Large intestine (tissue), 3 donors: ENCODE measurements around the gene SLC25A21. TPM values are rescaled to one million over a fixed set of nuclear protein-coding genes. Genes with fewer than 3 reads are reported as not detected.
"Not testable (repeated sequence)": the region's sequence is repeated elsewhere in the genome, so short reads cannot be mapped to it uniquely, and the experiment has no call there.

Experiments used
- DNase-seq, 2 donors: peaks; one replicate each; pipeline versions ENCODE4 v3.0.0 to v3.0.0-alpha.2; 2013
- H3K27ac ChIP-seq: one replicate; pipeline ENCODE4 v1.5.1; 2013; ENCODE audit warnings: low read length
- H3K27me3 ChIP-seq: 2 replicates; pipeline ENCODE4 v1.6.1; 2013; ENCODE audit warnings: low read length; ENCODE audit not compliant: control insufficient read depth, insufficient read depth
- H3K36me3 ChIP-seq: 2 replicates; pipeline ENCODE4 v1.6.1; 2013; ENCODE audit warnings: low read length; ENCODE audit not compliant: control insufficient read depth, insufficient read depth
- H3K4me1 ChIP-seq: one replicate; pipeline ENCODE4 v1.6.1; 2013; ENCODE audit warnings: low read length; ENCODE audit not compliant: control insufficient read depth, insufficient read depth
- H3K4me3 ChIP-seq: one replicate; pipeline ENCODE4 v1.5.1; 2013; ENCODE audit warnings: low read length
- H3K9me3 ChIP-seq: one replicate; pipeline ENCODE4 v1.6.1; 2013; ENCODE audit warnings: mild to moderate bottlenecking, low read depth, low read length, moderate library complexity; ENCODE audit not compliant: control insufficient read depth
- WGBS: methylation state at CpG from one replicate; pipeline ENCODE4 v1.1.5; 2013; ENCODE audit warnings: low lambda C conversion rate; ENCODE audit not compliant: insufficient coverage; 5-methylcytosine and 5-hydroxymethylcytosine counted together
- polyA plus RNA-seq: library from polyadenylated mRNA; unstranded; fragments of 120-200 nt; gene quantifications from one replicate; pipeline ENCODE4 v1.2.1, GENCODE V29; 2013

The SLC25A21 gene
- polyA plus RNA-seq, 1 donor: 0.58 TPM

DNA sequence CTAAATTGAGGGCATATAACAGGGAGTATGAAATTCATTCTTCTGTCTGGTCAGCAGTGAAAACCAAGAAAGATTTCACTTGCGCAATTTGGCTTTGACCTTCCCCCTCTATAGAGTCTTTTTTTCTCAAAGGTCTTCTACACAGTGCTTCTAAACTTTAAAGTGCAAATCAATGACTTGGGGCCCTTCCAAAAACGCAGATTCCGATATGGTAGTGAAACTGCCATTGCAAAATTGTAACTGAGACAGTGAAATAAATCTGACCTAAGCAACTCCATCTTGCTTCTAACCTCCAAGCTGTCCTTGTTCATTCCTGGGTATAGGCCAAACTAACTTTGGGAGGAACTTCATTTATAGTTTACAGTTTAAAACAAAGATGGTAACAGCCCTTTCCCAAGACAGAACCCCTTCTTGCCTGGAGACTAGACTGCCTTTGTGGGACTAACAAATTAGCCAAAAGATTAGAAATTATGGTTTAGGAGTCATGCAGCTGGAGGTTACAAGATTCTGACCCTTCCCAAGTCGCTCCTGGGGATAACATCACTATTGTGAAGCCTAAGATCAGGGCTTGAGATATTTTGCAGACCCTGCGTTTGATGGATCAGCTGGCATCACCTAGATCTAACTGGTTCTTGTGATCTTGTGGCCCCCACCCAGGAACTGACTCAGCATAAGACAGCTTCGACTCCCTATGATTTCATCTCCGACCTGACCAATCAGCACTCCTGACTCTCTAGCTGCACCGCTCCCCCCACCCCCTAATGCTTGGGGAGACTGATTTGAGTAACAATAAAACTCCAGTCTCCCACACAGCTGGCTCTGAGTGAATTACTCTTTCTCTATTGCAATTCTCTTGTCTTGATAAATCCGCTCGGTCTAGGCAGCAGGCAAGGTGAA lies 5.0 kb downstream of the SLC25A21 start:
- Histone ChIP-seq H3K36me3 (no peaks in the 10 kb centered on the region), H3K27me3 (no peaks in the 10 kb centered on the region), H3K4me3 (no peak overlapping the region), H3K4me1 (no peaks in the 10 kb centered on the region), H3K9me3 (no peaks in the 10 kb centered on the region), H3K27ac (no peak overlapping the region)
- no peak for DNase-seq
- WGBS: no CpG with 5 or more reads among the region's 10 CpGs

- Histone ChIP-seq H3K4me3 (no peak overlapping the region), H3K4me1 (no peaks in the 10 kb centered on the region), H3K27me3 (no peaks in the 10 kb centered on the region), H3K9me3 (no peaks in the 10 kb centered on the region), H3K36me3 (no peaks in the 10 kb centered on the region), H3K27ac (no peak overlapping the region)
- WGBS: 100% methylated on average over 3 of the region's 3 CpGs
- DNase-seq: no peak
Measured at GRCh38 chr14:37165794-37166193, 6.6 kb downstream of the SLC25A21 start.

DNA sequence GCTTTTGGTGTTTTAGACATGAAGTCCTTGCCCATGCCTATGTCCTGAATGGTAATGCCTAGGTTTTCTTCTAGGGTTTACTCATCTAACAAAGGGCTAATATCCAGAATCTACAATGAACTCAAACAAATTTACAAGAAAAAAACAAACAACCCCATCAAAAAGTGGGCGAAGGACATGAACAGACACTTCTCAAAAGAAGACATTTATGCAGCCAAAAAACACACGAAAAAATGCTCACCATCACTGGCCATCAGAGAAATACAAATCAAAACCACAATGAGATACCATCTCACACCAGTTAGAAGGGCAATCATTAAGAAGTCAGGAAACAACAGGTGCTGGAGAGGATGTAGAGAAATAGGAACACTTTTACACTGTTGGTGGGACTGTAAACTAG lies 10.1 kb downstream of the SLC25A21 start:
- whole genome bisulfite sequencing: no CpG with 5 or more reads among the region's 2 CpGs
- not testable (repeated sequence) for H3K36me3 ChIP-seq, H3K9me3 ChIP-seq, H3K4me1 ChIP-seq, DNase-seq, H3K27me3 ChIP-seq, H3K4me3 ChIP-seq, H3K27ac ChIP-seq

- H3K9me3 ChIP-seq: no peaks in the 10 kb centered on the region
- DNase-seq: no peak
- H3K27ac ChIP-seq: no peak overlapping the region
- no peaks in the 10 kb centered on the region for H3K36me3 ChIP-seq
- H3K4me1 ChIP-seq: no peaks in the 10 kb centered on the region
- H3K27me3 ChIP-seq: no peaks in the 10 kb centered on the region
- WGBS: 100% methylated on average over 1 of the region's 2 CpGs
- H3K4me3 ChIP-seq: no peak overlapping the region
Measured at GRCh38 chr14:37157987-37158386, 14.4 kb downstream of the SLC25A21 start.

DNA sequence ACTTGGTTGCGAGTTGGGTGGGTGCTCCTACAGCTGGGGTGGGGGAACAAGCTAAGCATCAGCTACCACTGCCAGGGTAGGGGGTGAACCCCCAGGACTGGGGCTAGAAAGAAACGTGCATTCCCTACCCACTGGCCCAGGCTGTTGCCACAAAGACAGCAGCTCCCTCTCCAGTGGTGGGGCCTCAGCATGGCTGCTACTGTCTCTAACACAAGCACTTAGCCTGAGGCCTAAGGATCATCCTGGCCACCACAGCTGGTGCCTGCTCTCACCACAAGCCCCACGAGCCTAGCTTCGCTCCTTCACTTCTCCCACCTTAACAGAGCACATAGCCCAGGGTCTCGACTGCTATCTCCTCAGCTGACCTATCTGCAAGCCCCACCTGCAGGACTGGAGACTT lies 18.9 kb downstream of the SLC25A21 start:
- H3K27ac ChIP-seq: no peak overlapping the region

DNA sequence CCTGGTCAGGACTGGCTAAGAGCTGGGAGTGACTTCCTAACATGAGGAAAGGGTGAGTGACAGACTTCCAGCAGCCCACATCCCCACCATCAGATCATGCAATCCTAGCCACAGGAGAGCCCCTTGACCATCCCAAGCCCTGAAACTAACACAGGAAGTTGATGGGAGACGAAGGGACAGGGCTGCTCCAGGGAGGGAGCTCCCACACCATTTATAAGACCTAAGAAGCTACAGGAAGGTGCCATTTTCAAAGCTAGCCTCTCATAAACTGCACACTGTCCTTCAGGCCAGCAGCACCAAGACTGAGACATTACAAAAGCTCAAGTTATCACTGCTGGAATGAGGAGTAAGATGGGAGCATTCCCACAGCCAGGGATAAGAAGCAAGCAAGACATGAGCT lies 19.4 kb downstream of the SLC25A21 start:
- Histone ChIP-seq H3K9me3 (no peaks in the 10 kb centered on the region), H3K27me3 (no peaks in the 10 kb centered on the region), H3K4me3 (no peak overlapping the region), H3K4me1 (no peaks in the 10 kb centered on the region), H3K36me3 (no peaks in the 10 kb centered on the region), H3K27ac (no peak overlapping the region)
- DNase-seq: no peak
- no CpG with 5 or more reads among the region's 1 CpG for WGBS

More for the DNA sequence above, 18.9 kb downstream of the SLC25A21 start:
- H3K36me3 ChIP-seq: no peaks in the 10 kb centered on the region
- no peak overlapping the region for H3K4me3 ChIP-seq
- DNase-seq: no peak
- no CpG with 5 or more reads among the region's 5 CpGs for WGBS
- H3K4me1 ChIP-seq: no peaks in the 10 kb centered on the region
- no peaks in the 10 kb centered on the region for H3K27me3 ChIP-seq
- H3K9me3 ChIP-seq: no peaks in the 10 kb centered on the region

DNA sequence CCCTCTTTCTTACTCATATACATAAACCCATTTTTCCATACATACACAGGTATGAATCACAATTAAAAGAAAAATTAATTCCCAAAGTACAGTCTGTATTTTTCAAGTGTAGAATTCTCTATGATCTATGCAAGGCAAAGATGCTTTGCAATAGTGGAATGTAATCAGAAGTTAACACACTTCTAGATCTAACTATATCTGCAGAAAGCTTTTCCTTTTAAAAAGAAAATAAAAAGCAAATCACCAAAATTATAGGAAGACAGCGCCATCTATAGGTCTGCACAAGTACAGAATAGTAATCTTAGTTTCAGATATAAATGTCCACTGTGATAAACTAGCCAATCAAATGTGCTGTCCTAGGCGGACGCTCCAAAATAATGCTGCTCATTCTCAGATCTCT lies 22.0 kb downstream of the SLC25A21 start:
- DNase-seq: no peak
- Histone ChIP-seq H3K36me3 (no peaks in the 10 kb centered on the region), H3K9me3 (no peaks in the 10 kb centered on the region), H3K27ac (no peak overlapping the region), H3K4me3 (no peak overlapping the region), H3K4me1 (no peaks in the 10 kb centered on the region), H3K27me3 (no peaks in the 10 kb centered on the region)
- no CpG with 5 or more reads among the region's 3 CpGs for WGBS

DNA sequence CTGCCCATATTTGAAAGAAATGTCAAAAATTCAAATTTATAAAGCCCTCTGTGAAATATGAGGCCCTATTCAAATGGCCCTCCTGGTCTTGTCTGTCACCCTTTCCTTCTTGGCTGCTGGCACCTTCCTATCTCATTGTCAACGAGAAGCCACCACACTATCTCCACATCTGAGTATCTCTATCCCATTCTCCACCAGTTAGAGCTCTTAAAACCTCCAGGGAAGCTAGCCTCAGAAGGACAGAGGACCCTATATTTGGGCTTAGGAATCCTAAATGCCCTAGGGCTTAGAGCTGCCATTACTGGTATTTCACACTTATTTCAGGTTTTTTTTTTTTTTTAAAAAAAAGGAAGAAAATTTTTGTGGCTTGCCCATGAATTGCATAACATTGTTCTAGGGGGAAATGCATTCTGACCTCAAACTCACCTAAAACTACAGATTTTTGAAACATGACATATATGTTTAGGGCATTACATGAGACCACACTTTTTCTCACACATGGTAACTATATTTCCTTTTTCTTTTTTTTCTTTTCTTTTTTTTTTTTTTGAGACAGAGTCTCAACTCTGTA lies 25.0 kb downstream of the SLC25A21 start:
- Histone ChIP-seq H3K27ac (no peak overlapping the region), H3K27me3 (no peaks in the 10 kb centered on the region), H3K36me3 (no peaks in the 10 kb centered on the region), H3K9me3 (no peaks in the 10 kb centered on the region), H3K4me3 (no peak overlapping the region), H3K4me1 (no peaks in the 10 kb centered on the region)
- DNase-seq: no peak
- WGBS: no CpG with 5 or more reads among the region's 1 CpG

GRCh38 chr14:37146438-37146837 lies 26.0 kb downstream of the SLC25A21 start:
- WGBS: no CpG with 5 or more reads among the region's 1 CpG
- H3K36me3 ChIP-seq, H3K9me3 ChIP-seq, H3K27me3 ChIP-seq, H3K4me3 ChIP-seq, H3K27ac ChIP-seq, H3K4me1 ChIP-seq, DNase-seq: not testable (repeated sequence)

- Histone ChIP-seq H3K36me3 (no peaks in the 10 kb centered on the region), H3K4me1 (no peaks in the 10 kb centered on the region)
Measured at GRCh38 chr14:37145395-37145794, 27.0 kb downstream of the SLC25A21 start.

More at GRCh38 chr14:37145395-37145794, 27.0 kb downstream of the SLC25A21 start:
- no peaks in the 10 kb centered on the region for H3K27me3 ChIP-seq
- H3K27ac ChIP-seq: no peak overlapping the region
- H3K4me3 ChIP-seq: no peak overlapping the region
- H3K9me3 ChIP-seq: no peaks in the 10 kb centered on the region
- no peak for DNase-seq
